Aorta (tissue), 5 donors: ENCODE results near the gene KCNN4. TPM values are rescaled to one million over a fixed set of nuclear protein-coding genes. Genes with fewer than 3 reads are reported as not detected.
A peak's percentile ranks its signal among the peaks of the same experiment; 100 is the strongest.

Experiments used
- ATAC-seq: fragments of 200-7000 bp; cut with Tn5 transposase; one replicate; pipeline ENCODE4 v1.9.1; 2022; ENCODE audit warnings: moderate library complexity; ENCODE audit not compliant: low FRiP score
- DNase-seq, 2 donors: peaks; one replicate each; pipeline ENCODE4 v3.0.0-alpha.2; 2020
- H3K27ac ChIP-seq, 2 donors: one replicate each; pipeline ENCODE4 v1.5.1; 2013; ENCODE audit warnings: low read length in 2 of 2, mild to moderate bottlenecking in 2 of 2, moderate library complexity in 2 of 2, control low read depth in 1 of 2, inconsistent platforms in 1 of 2, low read depth in 1 of 2
- H3K27me3 ChIP-seq, 2 donors: one replicate each; pipeline ENCODE4 v1.6.1; 2013; ENCODE audit warnings: control low read depth in 1 of 2, low read length in 1 of 2, mild to moderate bottlenecking in 1 of 2, moderate library complexity in 1 of 2; ENCODE audit not compliant: insufficient read depth in 2 of 2, control insufficient read depth in 1 of 2
- H3K36me3 ChIP-seq, 2 donors: one replicate each; pipeline ENCODE4 v1.6.1; 2013; ENCODE audit warnings: control low read depth in 1 of 2, low read length in 1 of 2, mild to moderate bottlenecking in 1 of 2; ENCODE audit not compliant: insufficient read depth in 2 of 2, control insufficient read depth in 1 of 2
- H3K4me1 ChIP-seq, 2 donors: one replicate each; pipeline ENCODE4 v1.6.1; 2013; ENCODE audit warnings: low read length in 2 of 2, control low read depth in 1 of 2, mild to moderate bottlenecking in 1 of 2, moderate library complexity in 1 of 2; ENCODE audit not compliant: insufficient read depth in 2 of 2, control insufficient read depth in 1 of 2
- H3K4me3 ChIP-seq, 2 donors: one replicate each; pipeline ENCODE4 v1.5.1; 2013; ENCODE audit warnings: low read length in 2 of 2, control low read depth in 1 of 2, mild to moderate bottlenecking in 1 of 2
- H3K9me3 ChIP-seq: one replicate; pipeline ENCODE4 v1.6.1; 2013; ENCODE audit warnings: mild to moderate bottlenecking, low read length; ENCODE audit not compliant: control insufficient read depth
- WGBS, 2 donors: extraction: QIAGEN DNeasy Blood & Tissue Kit; methylation state at CpG; one replicate each; pipeline ENCODE4 v1.1.7; 2013; 5-methylcytosine and 5-hydroxymethylcytosine counted together
- intact Hi-C, 2 donors: fragments of 100-400 bp; cut with DNase I; formaldehyde crosslinking; loops; one replicate each; pipeline versions ENCODE4 v1.14.2 to v1.15.0; 2022
- polyA plus RNA-seq, 2 donors: library from polyadenylated mRNA; stranded (reverse); fragments of 200-250 nt; gene quantifications; one replicate each; pipeline ENCODE4 v1.2.3, GENCODE V29; 2013
- total RNA-seq, 2 donors: library from RNA; stranded (reverse); fragmentation: NEBNext Ultra II Directional; extraction: Animal tissue kit (Norgen Biotek cat#: 25700); gene quantifications; one replicate each; pipeline ENCODE4 v1.2.1, GENCODE V29; 2021
- donor health status: healthy with polysubstance abuse.
- donor health status: Bipolar disorder and iron deficiency.
- donor health status: DM: no; HTN: no; CAD: no.
- donor health status: DM: no; HTN: no; CAD: no.
- donor health status: DM: yes; HTN: yes; CAD: no.

Gene KCNN4
- total and polyA plus RNA-seq, 4 donors: 1.5 to 8.6 (median 4.2) TPM

DNA sequence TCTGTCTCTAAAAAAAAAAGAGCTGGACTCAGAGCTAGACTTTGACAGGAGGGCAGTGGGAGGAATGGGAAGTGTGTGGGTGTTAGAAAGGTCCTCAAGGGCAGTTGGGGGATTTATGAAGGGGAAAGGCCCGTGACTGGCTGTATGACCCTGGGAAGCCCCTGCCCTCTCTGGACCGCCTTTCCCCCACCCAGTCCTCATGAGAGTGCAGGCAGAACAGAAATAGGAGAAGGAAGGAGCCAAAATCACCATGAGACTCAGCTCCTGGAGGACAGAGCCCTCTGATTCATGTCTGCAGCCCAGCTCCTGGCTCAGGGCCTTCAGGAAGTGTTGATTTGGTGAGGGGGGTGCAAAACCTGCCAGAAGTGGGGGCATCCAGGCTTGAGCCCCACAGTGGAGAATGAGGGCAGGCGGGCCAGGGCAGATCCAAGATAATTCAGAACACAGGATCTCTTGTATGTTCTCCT, 17.3 kb downstream of the KCNN4 start:
- Histone ChIP-seq H3K9me3 (no peaks in the 10 kb centered on the region), H3K4me1 (no peaks in the 10 kb centered on the region), H3K27ac (no peak overlapping the region), H3K36me3 (no peaks in the 10 kb centered on the region), H3K27me3 (no peaks in the 10 kb centered on the region), H3K4me3 (no peak overlapping the region)
- ATAC-seq (peak; percentile 10), DNase-seq (peak in 1 of 2 donors; percentile 69)
- 22% methylated on average over 3 of the region's 3 CpGs for WGBS, 2 donors
- intact Hi-C loops: no loop called here

DNA sequence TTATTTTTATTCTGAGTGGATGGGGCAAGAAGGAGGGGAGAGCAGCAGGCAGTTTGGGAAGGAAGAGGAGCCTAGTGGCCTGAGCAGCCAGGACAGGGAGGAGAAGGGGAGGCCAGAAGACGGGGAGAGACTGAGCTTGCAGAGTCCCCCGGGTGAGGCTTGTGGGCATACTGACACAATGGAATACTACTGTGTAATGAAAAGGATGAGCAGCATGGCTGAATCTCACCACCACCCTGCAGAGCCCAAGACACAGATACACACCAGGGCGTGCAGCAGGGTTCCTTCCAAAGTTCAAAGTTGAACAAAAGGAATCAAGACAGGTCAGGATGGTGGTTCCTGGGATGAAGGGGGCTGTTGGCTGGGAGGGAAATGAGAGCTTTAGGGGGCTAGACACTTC, 18.0 kb downstream of the KCNN4 start:
- Histone ChIP-seq H3K4me1 (no peaks in the 10 kb centered on the region), H3K4me3 (no peak overlapping the region), H3K36me3 (no peaks in the 10 kb centered on the region), H3K9me3 (no peaks in the 10 kb centered on the region), H3K27me3 (no peaks in the 10 kb centered on the region), H3K27ac (no peak overlapping the region)
- ATAC-seq (no peak), DNase-seq (no peak)
- intact Hi-C loops: no loop called here
- WGBS, 2 donors: 81 to 82% methylated on average over 3 of the region's 3 CpGs

GRCh38 chr19:43760941-43761340, 19.8 kb downstream of the KCNN4 start:
- Histone ChIP-seq H3K9me3 (no peaks in the 10 kb centered on the region), H3K4me1 (no peaks in the 10 kb centered on the region), H3K27me3 (no peaks in the 10 kb centered on the region), H3K4me3 (no peak overlapping the region), H3K27ac (no peak overlapping the region), H3K36me3 (no peaks in the 10 kb centered on the region)
- no peak for ATAC-seq
- intact Hi-C loops: no loop called here
- 71 to 77% methylated on average over 4 of the region's 4 CpGs for WGBS, 2 donors
- no peak for DNase-seq

DNA sequence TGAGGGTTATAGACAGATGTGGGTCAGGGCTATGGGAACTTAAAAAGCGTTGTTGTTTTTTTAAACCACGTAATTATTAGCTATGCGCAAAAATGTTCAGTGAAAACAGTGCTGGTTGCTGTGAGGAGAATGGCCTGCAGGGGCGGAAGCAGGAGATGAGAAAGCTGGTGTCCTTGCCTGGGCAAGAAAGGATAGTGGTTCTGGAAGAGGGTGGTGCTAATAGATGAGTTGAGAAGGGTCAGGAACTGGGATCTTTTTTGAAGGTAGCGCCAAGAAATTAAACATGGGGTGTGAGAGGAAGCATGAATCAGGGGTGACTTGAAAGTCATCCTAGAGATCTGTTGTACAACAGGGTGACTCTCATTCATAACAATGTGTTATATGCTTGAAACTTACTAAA, 21.3 kb downstream of the KCNN4 start:
- intact Hi-C loops: no loop called here
- ATAC-seq (no peak), DNase-seq (no peak)
- Histone ChIP-seq H3K27ac (no peak overlapping the region), H3K4me3 (no peak overlapping the region), H3K36me3 (no peaks in the 10 kb centered on the region), H3K4me1 (no peaks in the 10 kb centered on the region), H3K27me3 (no peaks in the 10 kb centered on the region), H3K9me3 (no peaks in the 10 kb centered on the region)
- 68 to 73% methylated on average over 5 of the region's 5 CpGs for WGBS, 2 donors

DNA sequence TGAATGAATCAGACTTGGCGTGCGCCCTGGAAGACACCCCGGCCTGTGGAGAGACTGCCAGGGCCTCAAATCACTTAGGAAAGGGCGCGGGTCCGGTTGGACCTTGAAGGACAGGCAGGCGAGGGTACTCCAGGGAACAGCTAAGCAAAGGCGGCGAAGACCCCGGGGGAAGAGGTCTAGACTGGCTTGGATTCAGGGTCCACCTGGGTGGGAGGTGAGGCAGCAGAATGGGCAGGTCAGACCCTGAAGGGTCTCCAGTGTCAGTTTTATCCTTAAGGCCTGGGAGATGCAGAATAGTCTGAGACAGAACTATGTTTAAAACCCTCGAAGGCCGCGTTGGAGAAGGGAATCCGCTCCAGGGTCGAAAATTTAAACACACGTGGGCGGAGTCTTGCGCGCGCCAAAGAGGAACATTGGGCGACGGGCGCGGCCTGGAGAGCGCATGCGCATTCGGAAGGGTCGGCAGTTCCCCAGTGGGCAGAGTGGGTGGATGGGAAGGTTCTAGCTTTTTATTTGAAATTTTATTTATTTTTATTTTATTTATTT, 25.4 kb downstream of the KCNN4 start:
- no peaks in the 10 kb centered on the region for H3K36me3 ChIP-seq
- DNase-seq (peak; percentile 91 to 94), ATAC-seq (peak; percentile 84)
- 1% methylated on average over 28 of the region's 28 CpGs for WGBS, 2 donors
- peaks cover 0 to 3% of the 10 kb centered on the region in 2 donors for H3K4me1 ChIP-seq
- H3K4me3 ChIP-seq: peak overlapping the region; percentile 6 to 52
- intact Hi-C loops: no loop called here
- peak overlapping the region in 1 of 2 donors; percentile 69 for H3K27ac ChIP-seq
- no peaks in the 10 kb centered on the region for H3K9me3 ChIP-seq
- H3K27me3 ChIP-seq: no peaks in the 10 kb centered on the region

GRCh38 chr19:43754503-43755255, 26.1 kb downstream of the KCNN4 start, which contains the start of gene SMG9:
Gene SMG9, minus strand, starts transcription at chr19:43754962. Its CDS starts 4,221 bp downstream, at chr19:43750741.
- ATAC-seq (peak; percentile 97), DNase-seq (peak; percentile 99 to 100)
- Histone ChIP-seq H3K4me3 (peak within 1 kb of the TSS; percentile 46 to 52), H3K36me3 (no peaks in the 10 kb centered on the region), H3K27ac (peak within 1 kb of the TSS in 1 of 2 donors; percentile 88), H3K9me3 (no peaks in the 10 kb centered on the region), H3K4me1 (peaks cover 0 to 3% of the 10 kb centered on the region in 2 donors), H3K27me3 (no peaks in the 10 kb centered on the region)
- intact Hi-C loops: loop anchor here in 1 of 2 donors (1.0 kb wide), 1 partner anchor 85 kb away; no protein-coding TSS in a partner anchor
- WGBS, 2 donors: 0 to 1% methylated on average over 75 to 79 of the region's 79 CpGs

DNA sequence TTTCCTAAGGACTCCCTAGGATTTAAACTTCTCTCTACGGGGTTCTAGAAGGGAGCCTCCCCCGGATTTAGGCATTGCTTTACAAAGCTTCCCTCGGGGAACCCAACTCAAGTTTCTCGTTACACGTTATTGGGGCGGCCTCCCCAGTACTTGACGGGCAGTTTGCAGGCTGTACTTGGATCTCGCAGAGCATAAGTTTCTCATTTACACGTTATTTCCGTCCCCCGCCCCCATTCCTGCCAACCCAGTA, 26.6 kb downstream of the KCNN4 start:
- Histone ChIP-seq H3K27me3 (no peaks in the 10 kb centered on the region), H3K4me3 (peak overlapping the region; percentile 28 to 46), H3K27ac (peak overlapping the region in 1 of 2 donors; percentile 88), H3K9me3 (no peaks in the 10 kb centered on the region), H3K36me3 (peaks cover 0 to 2% of the 10 kb centered on the region in 2 donors), H3K4me1 (peaks cover 0 to 3% of the 10 kb centered on the region in 2 donors)
- intact Hi-C loops: loop anchor here in 1 of 2 donors (1.0 kb wide), 1 partner anchor 85 kb away; no protein-coding TSS in a partner anchor
- ATAC-seq (no peak), DNase-seq (no peak)
- 0 to 1% methylated on average over 11 of the region's 11 CpGs for WGBS, 2 donors

DNA sequence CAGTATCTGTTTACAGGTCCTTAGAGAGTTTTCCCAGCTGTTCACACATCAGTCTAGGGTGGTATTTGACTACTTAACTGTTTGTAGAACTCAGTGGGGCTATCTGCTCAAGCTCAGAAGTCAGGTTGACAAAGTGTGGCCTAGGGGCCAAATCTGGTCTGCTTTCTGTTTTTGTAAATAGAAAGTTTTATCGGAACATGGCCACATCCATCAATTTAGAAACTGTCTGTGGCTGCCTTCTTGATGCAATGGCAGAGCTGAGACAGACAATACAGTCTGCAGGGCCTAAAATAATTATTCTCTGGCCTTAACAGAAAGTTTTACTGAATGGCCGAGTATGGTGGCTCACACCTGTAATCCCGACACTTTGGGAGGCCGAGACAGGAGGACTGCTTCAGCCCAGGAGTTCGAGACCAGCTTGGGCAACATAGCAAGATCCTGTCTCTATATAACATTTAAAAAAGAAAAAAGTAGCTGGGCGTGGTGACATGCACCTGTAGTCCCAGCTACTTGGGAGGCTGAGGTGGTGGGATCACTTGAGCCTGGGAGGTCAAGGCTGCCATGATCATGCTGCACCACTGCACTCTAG, 28.4 kb downstream of the KCNN4 start:
- no peak overlapping the region for H3K4me3 ChIP-seq
- H3K9me3 ChIP-seq: no peaks in the 10 kb centered on the region
- intact Hi-C loops: no loop called here
- peaks cover 4% of the 10 kb centered on the region in 2 donors for H3K36me3 ChIP-seq
- H3K27ac ChIP-seq: no peak overlapping the region
- ATAC-seq: no peak
- no peak for DNase-seq
- peaks cover 0 to 3% of the 10 kb centered on the region in 2 donors for H3K4me1 ChIP-seq
- WGBS, 2 donors: 93 to 95% methylated on average over 6 of the region's 6 CpGs
- H3K27me3 ChIP-seq: no peaks in the 10 kb centered on the region
